Kidney (tissue), 14 donors: ENCODE measurements around the gene NECAB2. TPM values are rescaled to one million over a fixed set of nuclear protein-coding genes. Genes with fewer than 3 reads are reported as not detected.

Experiments used
- DNase-seq, 5 donors: peaks; one replicate each; pipeline ENCODE4 v3.0.0-alpha.2; 2013 to 2020
- FAIRE-seq: peaks from 2 replicates; lab custom pipeline; 2012; peaks lifted over from hg19 to GRCh38; lab: Jason Lieb, UNC
- H3K27ac ChIP-seq, 2 donors: one replicate each; pipeline ENCODE4 v1.7.0; 2013; ENCODE audit warnings: low read depth in 2 of 2, low read length in 2 of 2, inconsistent platforms in 1 of 2
- H3K27me3 ChIP-seq: one replicate; pipeline ENCODE4 v1.7.1; 2013; ENCODE audit warnings: low read length, inconsistent platforms; ENCODE audit not compliant: control insufficient read depth, insufficient read depth
- H3K36me3 ChIP-seq, 3 donors: one replicate each; pipeline versions ENCODE4 v1.7.0 to v1.7.1; 2013; ENCODE audit warnings: low read length in 3 of 3, control low read depth in 1 of 3, inconsistent platforms in 1 of 3; ENCODE audit not compliant: insufficient read depth in 3 of 3, control insufficient read depth in 2 of 3
- H3K4me1 ChIP-seq, 3 donors: one replicate each; pipeline versions ENCODE4 v1.7.0 to v1.7.1; 2013; ENCODE audit warnings: low read length in 3 of 3, inconsistent platforms in 1 of 3, low read depth in 1 of 3; ENCODE audit not compliant: control insufficient read depth in 2 of 3, insufficient read depth in 2 of 3
- H3K4me3 ChIP-seq, 3 donors: one replicate each; pipeline versions ENCODE4 v1.7.0 to v1.8.1; 2013; ENCODE audit warnings: low read length in 3 of 3, control low read depth in 1 of 3, inconsistent platforms in 1 of 3
- H3K9ac ChIP-seq, 3 donors: one replicate each; pipeline versions ENCODE4 v1.7.0 to v1.7.1; 2013; ENCODE audit warnings: low read length in 3 of 3, control low read depth in 1 of 3, inconsistent platforms in 1 of 3
- H3K9me3 ChIP-seq, 3 donors: one replicate each; pipeline versions ENCODE4 v1.7.0 to v1.7.1; 2013; ENCODE audit warnings: low read length in 3 of 3, control low read depth in 1 of 3, inconsistent platforms in 1 of 3; ENCODE audit not compliant: control insufficient read depth in 2 of 3, insufficient read depth in 1 of 3
- intact Hi-C: fragments of 100-400 bp; cut with DNase I; formaldehyde crosslinking; loops from one replicate; pipeline ENCODE4 v1.11.1; 2022
- polyA plus RNA-seq: library from polyadenylated mRNA; stranded (reverse); fragments of 350-450 nt; fragmentation: Illumina TruSeq; extraction: RNeasy Lipid Tissue Mini Kit (QIAGEN cat#74804); gene quantifications from one replicate; pipeline ENCODE4 v1.2.3, GENCODE V29; 2014; ENCODE audit warnings: low read depth, low replicate concordance; ENCODE audit not compliant: insufficient read depth
- total RNA-seq: library from RNA; stranded (reverse); fragmentation: NEBNext Ultra II Directional; extraction: Animal tissue kit (Norgen Biotek cat#: 25700); gene quantifications from one replicate; pipeline ENCODE4 v1.2.1, GENCODE V29; 2021
- TF ChIP-seq, protein P1 (sequence below): IDR thresholded peaks from 3 replicates; pipeline ENCODE4 v1.5.1; 2012; ENCODE audit warnings: mild to moderate bottlenecking, moderate library complexity, borderline replicate concordance; ENCODE audit not compliant: insufficient read depth; ENCODE audit errors: extremely low read depth
- donor health status: control.
- donor health status: control.
- donor health status: control.
- donor health status: control.
- donor health status: control.
- donor health status: DM: yes; HTN: yes; CAD: no.
- donor health status: Normal renal cell carcinoma (clear cell type).

The NECAB2 gene
- total and polyA plus RNA-seq, 2 donors from 2014 or later: 0.82 to 47.0 TPM

DNA sequence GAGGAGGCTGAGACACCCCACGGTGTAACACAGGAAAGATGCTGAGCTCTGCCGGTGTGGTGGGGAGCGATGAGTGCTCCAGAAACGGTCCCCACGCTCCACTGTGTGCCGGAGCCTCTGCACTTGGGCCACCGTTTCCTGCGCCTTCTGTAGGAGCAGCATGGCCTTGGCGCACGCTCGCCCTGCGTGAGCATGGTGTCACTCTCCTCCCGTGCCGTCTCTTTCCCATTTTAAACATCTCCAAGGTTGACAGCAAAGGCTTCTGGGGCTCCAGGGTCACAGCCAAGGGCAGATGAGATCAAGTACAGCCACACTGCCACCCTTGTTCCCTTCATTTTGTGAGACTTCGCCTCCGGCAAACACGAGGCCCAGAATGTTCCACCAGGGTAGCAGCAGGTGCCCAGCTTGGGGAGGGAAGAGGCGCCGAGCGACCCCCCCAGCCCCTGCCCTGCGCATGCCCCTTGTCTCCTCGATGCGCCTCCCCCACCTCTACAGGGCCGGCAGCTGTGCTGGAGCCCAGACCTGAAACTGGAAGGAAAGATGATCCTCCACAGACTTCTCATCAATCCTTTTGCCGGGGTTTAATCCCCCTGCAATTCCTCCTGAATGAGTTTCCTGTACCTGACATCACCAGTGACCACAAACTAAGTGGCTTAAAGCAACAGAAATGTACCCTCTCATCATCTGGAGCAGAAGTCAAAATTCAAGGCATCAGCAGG lies 34.9 kb upstream of the NECAB2 start:
- no peak overlapping the region for H3K9ac ChIP-seq
- H3K27ac ChIP-seq: no peak overlapping the region
- intact Hi-C loops: no loop called here
- H3K36me3 ChIP-seq: peaks cover 0 to 3% (median 0%) of the 10 kb centered on the region in 3 donors
- H3K9me3 ChIP-seq: no peaks in the 10 kb centered on the region
- H3K27me3 ChIP-seq: no peaks in the 10 kb centered on the region
- H3K4me3 ChIP-seq: no peak overlapping the region
- no peak for FAIRE-seq
- TF ChIP-seq, protein P1, sequence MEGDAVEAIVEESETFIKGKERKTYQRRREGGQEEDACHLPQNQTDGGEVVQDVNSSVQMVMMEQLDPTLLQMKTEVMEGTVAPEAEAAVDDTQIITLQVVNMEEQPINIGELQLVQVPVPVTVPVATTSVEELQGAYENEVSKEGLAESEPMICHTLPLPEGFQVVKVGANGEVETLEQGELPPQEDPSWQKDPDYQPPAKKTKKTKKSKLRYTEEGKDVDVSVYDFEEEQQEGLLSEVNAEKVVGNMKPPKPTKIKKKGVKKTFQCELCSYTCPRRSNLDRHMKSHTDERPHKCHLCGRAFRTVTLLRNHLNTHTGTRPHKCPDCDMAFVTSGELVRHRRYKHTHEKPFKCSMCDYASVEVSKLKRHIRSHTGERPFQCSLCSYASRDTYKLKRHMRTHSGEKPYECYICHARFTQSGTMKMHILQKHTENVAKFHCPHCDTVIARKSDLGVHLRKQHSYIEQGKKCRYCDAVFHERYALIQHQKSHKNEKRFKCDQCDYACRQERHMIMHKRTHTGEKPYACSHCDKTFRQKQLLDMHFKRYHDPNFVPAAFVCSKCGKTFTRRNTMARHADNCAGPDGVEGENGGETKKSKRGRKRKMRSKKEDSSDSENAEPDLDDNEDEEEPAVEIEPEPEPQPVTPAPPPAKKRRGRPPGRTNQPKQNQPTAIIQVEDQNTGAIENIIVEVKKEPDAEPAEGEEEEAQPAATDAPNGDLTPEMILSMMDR: no peak
- DNase-seq: no peak
- H3K4me1 ChIP-seq: no peaks in the 10 kb centered on the region

GRCh38 chr16:83933885-83934683 lies 34.0 kb upstream of the NECAB2 start:
- no peaks in the 10 kb centered on the region for H3K27me3 ChIP-seq
- H3K36me3 ChIP-seq: no peaks in the 10 kb centered on the region
- no peak for FAIRE-seq
- DNase-seq: peak in 1 of 5 donors; percentile 67
- H3K9ac ChIP-seq: no peak overlapping the region
- intact Hi-C loops: no loop called here
- H3K4me3 ChIP-seq: no peak overlapping the region
- TF ChIP-seq, protein P1: no peak
- no peaks in the 10 kb centered on the region for H3K4me1 ChIP-seq
- H3K27ac ChIP-seq: no peak overlapping the region
- no peaks in the 10 kb centered on the region for H3K9me3 ChIP-seq

GRCh38 chr16:83934684-83934977 lies 33.4 kb upstream of the NECAB2 start:
- Histone ChIP-seq H3K9me3 (no peaks in the 10 kb centered on the region), H3K36me3 (no peaks in the 10 kb centered on the region), H3K4me1 (no peaks in the 10 kb centered on the region), H3K27ac (no peak overlapping the region), H3K9ac (no peak overlapping the region), H3K4me3 (no peak overlapping the region), H3K27me3 (no peaks in the 10 kb centered on the region)
- intact Hi-C loops: no loop called here
- TF ChIP-seq, protein P1: no peak
- FAIRE-seq (no peak), DNase-seq (no peak)
